ENCODE results near the gene ADAMTSL2.
A peak's percentile ranks its signal among the peaks of the same experiment; 100 is the strongest.

ADAMTSL2 gene

GRCh38 chr9:133535306-133535877, 888 bp downstream of the ADAMTSL2 start:
- Histone ChIP-seq H3K27me3 (ENCODE audit: control insufficient read depth, insufficient read depth, low read length) (no peaks in the 10 kb centered on the region), H3K4me3 (ENCODE audit: low read length) (no peak overlapping the region), H3K9ac (ENCODE audit: low read length) (no peak overlapping the region), H3K36me3 (ENCODE audit: control insufficient read depth, insufficient read depth, low read length) (no peaks in the 10 kb centered on the region), H3K4me1 (ENCODE audit: control insufficient read depth, insufficient read depth, low read length) (no peaks in the 10 kb centered on the region), H3K27ac (ENCODE audit: low read depth, low read length) (no peak overlapping the region)

GRCh38 chr9:133536080-133536479, 1.6 kb downstream of the ADAMTSL2 start:
- H3K4me3 ChIP-seq (ENCODE audit: low read length) = no peak overlapping the region
- H3K9ac ChIP-seq (ENCODE audit: low read length) = no peak overlapping the region
- H3K36me3 ChIP-seq (ENCODE audit: control insufficient read depth, insufficient read depth, low read length) = no peaks in the 10 kb centered on the region
- no peaks in the 10 kb centered on the region for H3K27me3 ChIP-seq (ENCODE audit: control insufficient read depth, insufficient read depth, low read length)
- H3K27ac ChIP-seq (ENCODE audit: low read depth, low read length) = no peak overlapping the region
- no peaks in the 10 kb centered on the region for H3K4me1 ChIP-seq (ENCODE audit: control insufficient read depth, insufficient read depth, low read length)

- H3K4me1 ChIP-seq (ENCODE audit: control insufficient read depth, insufficient read depth, low read length) = no peaks in the 10 kb centered on the region
- H3K4me3 ChIP-seq (ENCODE audit: low read length) = no peak overlapping the region
- H3K36me3 ChIP-seq (ENCODE audit: control insufficient read depth, insufficient read depth, low read length) = no peaks in the 10 kb centered on the region
- no peak overlapping the region for H3K27ac ChIP-seq (ENCODE audit: low read depth, low read length)
- H3K9ac ChIP-seq (ENCODE audit: low read length) = no peak overlapping the region
- no peaks in the 10 kb centered on the region for H3K27me3 ChIP-seq (ENCODE audit: control insufficient read depth, insufficient read depth, low read length)
Measured at GRCh38 chr9:133536536-133536935, 2.0 kb downstream of the ADAMTSL2 start.

GRCh38 chr9:133537257-133537656, 2.8 kb downstream of the ADAMTSL2 start:
- no peaks in the 10 kb centered on the region for H3K27me3 ChIP-seq (ENCODE audit: control insufficient read depth, insufficient read depth, low read length)
- H3K4me1 ChIP-seq (ENCODE audit: control insufficient read depth, insufficient read depth, low read length) = no peaks in the 10 kb centered on the region
- H3K4me3 ChIP-seq (ENCODE audit: low read length) = no peak overlapping the region
- H3K9ac ChIP-seq (ENCODE audit: low read length) = no peak overlapping the region
- H3K27ac ChIP-seq (ENCODE audit: low read depth, low read length) = no peak overlapping the region
- H3K36me3 ChIP-seq (ENCODE audit: control insufficient read depth, insufficient read depth, low read length) = no peaks in the 10 kb centered on the region

- no peaks in the 10 kb centered on the region for H3K4me1 ChIP-seq (ENCODE audit: control insufficient read depth, insufficient read depth, low read length)
- no peaks in the 10 kb centered on the region for H3K36me3 ChIP-seq (ENCODE audit: control insufficient read depth, insufficient read depth, low read length)
- H3K27me3 ChIP-seq (ENCODE audit: control insufficient read depth, insufficient read depth, low read length) = no peaks in the 10 kb centered on the region
- no peak overlapping the region for H3K27ac ChIP-seq (ENCODE audit: low read depth, low read length)
- H3K9ac ChIP-seq (ENCODE audit: low read length) = no peak overlapping the region
- no peak overlapping the region for H3K4me3 ChIP-seq (ENCODE audit: low read length)
Measured at GRCh38 chr9:133538176-133538575, 3.7 kb downstream of the ADAMTSL2 start.

- Histone ChIP-seq H3K27me3 (ENCODE audit: control insufficient read depth, insufficient read depth, low read length) (no peaks in the 10 kb centered on the region), H3K36me3 (ENCODE audit: control insufficient read depth, insufficient read depth, low read length) (no peaks in the 10 kb centered on the region), H3K4me1 (ENCODE audit: control insufficient read depth, insufficient read depth, low read length) (no peaks in the 10 kb centered on the region), H3K9ac (ENCODE audit: low read length) (no peak overlapping the region), H3K4me3 (ENCODE audit: low read length) (peak overlapping the region; percentile 47), H3K27ac (ENCODE audit: low read depth, low read length) (no peak overlapping the region)
Measured at GRCh38 chr9:133538851-133539833, 4.6 kb downstream of the ADAMTSL2 start.

- H3K4me1 ChIP-seq (ENCODE audit: control insufficient read depth, insufficient read depth, low read length) = no peaks in the 10 kb centered on the region
- peak overlapping the region; percentile 47 for H3K4me3 ChIP-seq (ENCODE audit: low read length)
- H3K9ac ChIP-seq (ENCODE audit: low read length) = no peak overlapping the region
Measured at GRCh38 chr9:133539991-133540697, 5.6 kb downstream of the ADAMTSL2 start.

GRCh38 chr9:133540698-133541025, 6.2 kb downstream of the ADAMTSL2 start:
- no peak overlapping the region for H3K27ac ChIP-seq (ENCODE audit: low read depth, low read length)
- H3K27me3 ChIP-seq (ENCODE audit: control insufficient read depth, insufficient read depth, low read length) = no peaks in the 10 kb centered on the region
- H3K4me3 ChIP-seq (ENCODE audit: low read length) = no peak overlapping the region
- no peaks in the 10 kb centered on the region for H3K4me1 ChIP-seq (ENCODE audit: control insufficient read depth, insufficient read depth, low read length)
- no peak overlapping the region for H3K9ac ChIP-seq (ENCODE audit: low read length)
- H3K36me3 ChIP-seq (ENCODE audit: control insufficient read depth, insufficient read depth, low read length) = no peaks in the 10 kb centered on the region

More at GRCh38 chr9:133539991-133540697, 5.6 kb downstream of the ADAMTSL2 start:
- Histone ChIP-seq H3K27ac (ENCODE audit: low read depth, low read length) (no peak overlapping the region), H3K27me3 (ENCODE audit: control insufficient read depth, insufficient read depth, low read length) (no peaks in the 10 kb centered on the region), H3K36me3 (ENCODE audit: control insufficient read depth, insufficient read depth, low read length) (no peaks in the 10 kb centered on the region)

- H3K27ac ChIP-seq (ENCODE audit: low read depth, low read length) = no peak overlapping the region
- H3K36me3 ChIP-seq (ENCODE audit: control insufficient read depth, insufficient read depth, low read length) = no peaks in the 10 kb centered on the region
- no peak overlapping the region for H3K4me3 ChIP-seq (ENCODE audit: low read length)
- H3K4me1 ChIP-seq (ENCODE audit: control insufficient read depth, insufficient read depth, low read length) = no peaks in the 10 kb centered on the region
- H3K9ac ChIP-seq (ENCODE audit: low read length) = no peak overlapping the region
- no peaks in the 10 kb centered on the region for H3K27me3 ChIP-seq (ENCODE audit: control insufficient read depth, insufficient read depth, low read length)
Measured at GRCh38 chr9:133542002-133542401, 7.5 kb downstream of the ADAMTSL2 start.

- Histone ChIP-seq H3K27ac (ENCODE audit: low read depth, low read length) (no peak overlapping the region), H3K4me1 (ENCODE audit: control insufficient read depth, insufficient read depth, low read length) (no peaks in the 10 kb centered on the region)
Measured at GRCh38 chr9:133543772-133544467, 9.4 kb downstream of the ADAMTSL2 start.

GRCh38 chr9:133545494-133546286, 11.2 kb downstream of the ADAMTSL2 start:
- Histone ChIP-seq H3K27me3 (ENCODE audit: control insufficient read depth, insufficient read depth, low read length) (no peaks in the 10 kb centered on the region), H3K9ac (ENCODE audit: low read length) (no peak overlapping the region), H3K4me1 (ENCODE audit: control insufficient read depth, insufficient read depth, low read length) (no peaks in the 10 kb centered on the region), H3K36me3 (ENCODE audit: control insufficient read depth, insufficient read depth, low read length) (no peaks in the 10 kb centered on the region), H3K4me3 (ENCODE audit: low read length) (no peak overlapping the region), H3K27ac (ENCODE audit: low read depth, low read length) (no peak overlapping the region)

More at GRCh38 chr9:133543772-133544467, 9.4 kb downstream of the ADAMTSL2 start:
- Histone ChIP-seq H3K4me3 (ENCODE audit: low read length) (no peak overlapping the region), H3K27me3 (ENCODE audit: control insufficient read depth, insufficient read depth, low read length) (no peaks in the 10 kb centered on the region), H3K9ac (ENCODE audit: low read length) (no peak overlapping the region), H3K36me3 (ENCODE audit: control insufficient read depth, insufficient read depth, low read length) (no peaks in the 10 kb centered on the region)
